ENCODE results near the gene CROCC2.

The CROCC2 gene

DNA sequence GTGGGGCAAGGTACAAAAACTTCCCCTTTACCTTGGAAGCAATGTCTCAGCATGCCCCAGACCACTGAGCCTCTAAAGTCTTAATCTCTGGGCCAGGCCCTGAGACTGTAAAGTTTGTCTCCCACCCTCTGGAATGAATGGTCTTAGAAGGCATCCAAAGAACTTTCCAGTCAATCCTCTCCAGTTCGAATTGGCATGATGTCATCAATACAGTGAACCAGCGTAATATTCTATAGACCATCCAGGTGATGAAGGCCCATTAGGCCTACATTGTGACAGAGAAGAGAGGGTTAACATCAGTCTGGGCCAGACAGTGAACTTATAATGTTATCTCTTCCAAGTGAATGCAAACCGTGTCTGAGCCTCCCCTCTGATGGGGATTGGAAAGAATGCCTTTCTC is 21.4 kb upstream of the CROCC2 start:
- FAIRE-seq = no peak
- TF ChIP-seq, protein P1, sequence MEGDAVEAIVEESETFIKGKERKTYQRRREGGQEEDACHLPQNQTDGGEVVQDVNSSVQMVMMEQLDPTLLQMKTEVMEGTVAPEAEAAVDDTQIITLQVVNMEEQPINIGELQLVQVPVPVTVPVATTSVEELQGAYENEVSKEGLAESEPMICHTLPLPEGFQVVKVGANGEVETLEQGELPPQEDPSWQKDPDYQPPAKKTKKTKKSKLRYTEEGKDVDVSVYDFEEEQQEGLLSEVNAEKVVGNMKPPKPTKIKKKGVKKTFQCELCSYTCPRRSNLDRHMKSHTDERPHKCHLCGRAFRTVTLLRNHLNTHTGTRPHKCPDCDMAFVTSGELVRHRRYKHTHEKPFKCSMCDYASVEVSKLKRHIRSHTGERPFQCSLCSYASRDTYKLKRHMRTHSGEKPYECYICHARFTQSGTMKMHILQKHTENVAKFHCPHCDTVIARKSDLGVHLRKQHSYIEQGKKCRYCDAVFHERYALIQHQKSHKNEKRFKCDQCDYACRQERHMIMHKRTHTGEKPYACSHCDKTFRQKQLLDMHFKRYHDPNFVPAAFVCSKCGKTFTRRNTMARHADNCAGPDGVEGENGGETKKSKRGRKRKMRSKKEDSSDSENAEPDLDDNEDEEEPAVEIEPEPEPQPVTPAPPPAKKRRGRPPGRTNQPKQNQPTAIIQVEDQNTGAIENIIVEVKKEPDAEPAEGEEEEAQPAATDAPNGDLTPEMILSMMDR (IDR thresholded peaks at IDR 0.05; ENCODE audit: insufficient read depth, missing control alignments) = no peak
- DNase-seq (ENCODE audit: insufficient read length, low spot score) = no peak

DNA sequence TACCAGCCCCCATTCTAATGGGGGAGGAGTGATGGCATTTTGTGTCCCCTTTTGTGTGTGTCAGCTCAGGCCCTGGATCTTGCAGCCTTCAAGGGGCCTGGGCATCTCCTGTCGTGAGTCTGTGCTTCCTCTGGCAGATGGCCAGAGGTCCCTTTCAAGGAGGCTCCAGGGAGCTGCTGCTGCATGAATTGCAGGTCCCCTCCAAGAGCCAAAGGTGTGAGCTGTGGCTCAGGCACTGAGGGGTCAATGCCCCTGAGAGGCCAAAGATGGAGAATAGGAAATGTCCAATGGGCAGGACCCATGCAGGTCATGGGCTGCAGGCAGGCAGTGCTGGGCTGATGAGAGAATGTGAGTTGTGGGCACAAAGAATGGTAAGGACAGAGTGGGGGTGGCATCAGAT is 20.6 kb upstream of the CROCC2 start:
- DNase-seq (ENCODE audit: insufficient read length, low spot score) (no peak), FAIRE-seq (no peak)
- TF ChIP-seq, protein P1 (IDR thresholded peaks at IDR 0.05; ENCODE audit: insufficient read depth, missing control alignments) = no peak

GRCh38 chr2:240886023-240886565 is 20.0 kb upstream of the CROCC2 start:
- DNase-seq (ENCODE audit: insufficient read length, low spot score) = no peak
- TF ChIP-seq, protein P1 (IDR thresholded peaks at IDR 0.05; ENCODE audit: insufficient read depth, missing control alignments) = no peak

GRCh38 chr2:240886678-240887609 is 19.2 kb upstream of the CROCC2 start:
- DNase-seq (ENCODE audit: insufficient read length, low spot score) (no peak), FAIRE-seq (no peak)
- TF ChIP-seq, protein P1 (IDR thresholded peaks at IDR 0.05; ENCODE audit: insufficient read depth, missing control alignments) = no peak

More at GRCh38 chr2:240886023-240886565, 20.0 kb upstream of the CROCC2 start:
- no peak for FAIRE-seq

DNA sequence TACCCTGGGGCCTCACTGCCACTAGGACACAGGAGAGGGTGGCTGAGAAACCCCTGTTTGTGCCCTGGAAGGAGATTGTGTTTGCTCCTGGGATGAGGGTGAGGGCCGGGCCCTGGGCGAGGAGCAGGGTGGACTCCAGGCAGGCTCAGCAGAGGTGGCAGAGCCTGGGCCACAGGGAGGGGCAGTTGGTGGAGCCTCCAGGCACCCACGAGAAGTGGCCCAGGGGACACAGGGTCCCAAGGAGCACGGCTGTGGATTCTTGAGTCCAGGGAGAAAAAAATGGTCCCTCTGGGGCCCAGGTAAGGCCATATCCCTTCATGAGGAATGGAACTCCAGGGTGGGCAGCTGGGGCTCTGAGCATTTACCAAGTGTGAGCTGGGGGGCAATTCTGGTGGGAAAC is 18.5 kb upstream of the CROCC2 start:
- DNase-seq (ENCODE audit: insufficient read length, low spot score) (no peak), FAIRE-seq (no peak)
- TF ChIP-seq, protein P1 (IDR thresholded peaks at IDR 0.05; ENCODE audit: insufficient read depth, missing control alignments) = no peak

DNA sequence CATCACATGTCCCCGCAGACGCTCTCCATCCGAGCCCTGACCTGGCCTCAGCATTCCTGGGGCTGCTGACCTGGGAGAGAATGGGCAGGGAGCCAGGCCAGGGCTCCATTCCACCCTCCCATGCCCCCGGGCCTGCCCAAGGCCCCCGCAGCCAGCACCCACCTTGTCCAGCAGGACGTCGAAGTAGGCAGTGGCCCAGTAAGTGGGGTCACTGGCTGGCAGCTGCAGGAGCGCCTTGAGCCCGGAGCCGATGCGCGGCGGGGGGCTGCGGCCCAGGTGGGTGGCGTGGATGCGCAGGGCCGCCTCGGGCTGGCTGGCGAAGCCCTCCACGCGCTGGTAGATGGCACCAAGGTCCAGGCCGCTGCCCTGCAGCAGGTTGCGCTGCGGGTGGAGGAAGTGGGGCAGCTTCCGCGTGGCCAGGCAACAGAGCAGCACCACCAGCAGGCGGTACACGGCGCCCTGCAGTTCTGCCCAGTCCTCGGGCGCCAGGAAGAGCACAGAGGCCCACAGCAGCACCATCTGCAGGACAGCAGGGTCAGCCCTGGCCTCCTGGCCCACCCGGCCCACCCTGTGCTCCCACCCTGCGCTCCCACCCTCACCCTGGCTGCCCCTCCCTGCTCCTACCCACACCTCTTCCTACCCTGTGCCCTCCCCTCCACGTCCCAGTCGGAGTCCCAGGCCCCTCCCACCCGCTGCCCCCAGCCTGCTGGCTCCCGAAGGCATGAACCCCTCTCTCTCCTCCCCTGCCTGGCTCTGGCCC is 17.8 kb upstream of the CROCC2 start:
- FAIRE-seq (no peak), DNase-seq (ENCODE audit: insufficient read length, low spot score) (no peak)
- TF ChIP-seq, protein P1 (IDR thresholded peaks at IDR 0.05; ENCODE audit: insufficient read depth, missing control alignments) = no peak
